GM20000 (cell line): ENCODE measurements around the gene AGPAT4.

Source experiments
- DNase-seq: peaks from one replicate; pipeline ENCODE4 v3.0.0; 2012; ENCODE audit warnings: low spot score
- TF ChIP-seq, protein P1 (sequence below): IDR thresholded peaks from 2 replicates; pipeline ENCODE4 v1.5.1; 2012; ENCODE audit warnings: mild to moderate bottlenecking, control low read depth; ENCODE audit errors: extremely low read depth, missing control alignments

AGPAT4 gene

GRCh38 chr6:161308075-161308655 lies 34.3 kb upstream of the AGPAT4 start:
- TF ChIP-seq, protein P1, sequence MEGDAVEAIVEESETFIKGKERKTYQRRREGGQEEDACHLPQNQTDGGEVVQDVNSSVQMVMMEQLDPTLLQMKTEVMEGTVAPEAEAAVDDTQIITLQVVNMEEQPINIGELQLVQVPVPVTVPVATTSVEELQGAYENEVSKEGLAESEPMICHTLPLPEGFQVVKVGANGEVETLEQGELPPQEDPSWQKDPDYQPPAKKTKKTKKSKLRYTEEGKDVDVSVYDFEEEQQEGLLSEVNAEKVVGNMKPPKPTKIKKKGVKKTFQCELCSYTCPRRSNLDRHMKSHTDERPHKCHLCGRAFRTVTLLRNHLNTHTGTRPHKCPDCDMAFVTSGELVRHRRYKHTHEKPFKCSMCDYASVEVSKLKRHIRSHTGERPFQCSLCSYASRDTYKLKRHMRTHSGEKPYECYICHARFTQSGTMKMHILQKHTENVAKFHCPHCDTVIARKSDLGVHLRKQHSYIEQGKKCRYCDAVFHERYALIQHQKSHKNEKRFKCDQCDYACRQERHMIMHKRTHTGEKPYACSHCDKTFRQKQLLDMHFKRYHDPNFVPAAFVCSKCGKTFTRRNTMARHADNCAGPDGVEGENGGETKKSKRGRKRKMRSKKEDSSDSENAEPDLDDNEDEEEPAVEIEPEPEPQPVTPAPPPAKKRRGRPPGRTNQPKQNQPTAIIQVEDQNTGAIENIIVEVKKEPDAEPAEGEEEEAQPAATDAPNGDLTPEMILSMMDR: no peak
- DNase-seq: no peak

DNA sequence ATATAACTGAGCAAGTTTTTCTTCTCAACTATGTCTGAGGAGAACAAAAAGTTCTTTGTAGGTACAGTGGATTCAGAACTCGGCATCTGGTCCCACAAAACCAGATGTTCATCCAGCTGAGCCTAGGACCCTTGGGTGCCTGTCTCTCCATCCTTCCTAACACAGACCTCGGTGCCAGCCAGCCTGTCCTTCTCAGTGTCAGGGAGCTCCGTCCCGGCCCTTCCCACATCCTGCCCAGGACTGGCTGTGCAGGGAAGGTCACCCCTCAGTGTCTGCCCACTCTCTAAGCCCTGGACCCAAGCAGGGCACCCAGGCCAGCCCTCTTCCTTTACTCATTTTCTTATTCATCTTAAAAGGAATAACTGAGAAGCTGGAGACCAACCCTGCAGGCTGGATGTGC lies 32.0 kb upstream of the AGPAT4 start:
- TF ChIP-seq, protein P1: no peak
- no peak for DNase-seq

GRCh38 chr6:161303628-161304340 lies 29.9 kb upstream of the AGPAT4 start:
- no peak for DNase-seq
- TF ChIP-seq, protein P1: no peak

GRCh38 chr6:161302949-161303348 lies 29.1 kb upstream of the AGPAT4 start:
- TF ChIP-seq, protein P1: no peak
- no peak for DNase-seq

DNA sequence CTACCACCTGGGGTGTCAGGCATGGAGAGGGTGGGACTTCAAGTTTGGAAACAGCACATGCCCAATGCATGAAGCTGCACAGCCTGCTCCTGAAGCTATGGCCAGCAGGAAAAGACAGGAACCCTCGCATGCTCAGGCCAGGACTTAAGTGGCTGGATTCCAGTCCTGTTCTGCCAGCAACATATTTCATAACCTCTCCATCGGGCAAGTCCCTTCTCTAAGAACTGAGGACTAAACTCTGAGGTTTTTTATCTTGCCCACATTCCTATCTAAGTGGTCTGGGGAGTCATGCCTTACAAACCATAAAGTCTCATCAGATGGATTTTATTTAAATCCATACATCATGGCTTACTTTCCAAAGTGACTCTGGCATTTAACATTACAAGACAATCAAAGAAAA lies 27.5 kb upstream of the AGPAT4 start:
- TF ChIP-seq, protein P1: no peak
- no peak for DNase-seq

DNA sequence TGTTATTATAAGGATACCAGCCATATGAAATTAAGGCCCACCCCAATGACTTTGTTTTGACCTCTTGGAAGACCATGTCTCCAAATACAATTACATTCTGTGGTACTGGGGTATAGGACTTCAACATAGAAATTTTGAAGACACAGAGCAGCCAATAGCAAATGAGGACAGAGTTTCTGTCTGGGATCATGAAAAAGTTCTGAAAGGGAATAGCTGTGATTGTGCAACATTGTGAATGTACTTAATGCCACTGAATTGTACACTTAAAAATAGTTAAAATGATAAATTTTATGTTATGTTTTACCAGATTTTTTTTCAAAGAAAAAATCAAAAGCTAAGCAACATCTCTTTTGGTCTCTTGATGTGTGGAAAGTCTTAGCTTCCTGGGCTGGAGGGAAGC lies 27.0 kb upstream of the AGPAT4 start:
- no peak for DNase-seq
- TF ChIP-seq, protein P1: no peak

DNA sequence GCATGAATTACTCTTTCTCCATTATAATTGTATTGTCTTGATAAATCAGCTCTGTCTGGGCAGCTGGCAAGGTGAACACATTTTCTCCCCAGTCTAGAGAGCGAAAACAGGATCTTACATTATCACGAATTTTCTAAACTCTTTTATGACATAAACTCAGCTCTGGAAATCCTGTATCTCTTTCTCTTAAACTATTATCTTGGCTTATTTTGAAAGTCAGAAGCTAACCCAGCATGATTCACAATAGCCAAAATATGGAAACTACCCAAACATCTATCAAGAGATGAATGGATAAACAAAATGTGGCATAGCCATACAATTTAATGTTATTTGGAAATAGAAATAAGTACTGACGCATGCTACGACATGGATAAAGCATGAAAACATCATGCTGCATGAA lies 25.9 kb upstream of the AGPAT4 start:
- TF ChIP-seq, protein P1: no peak
- DNase-seq: no peak
